HG02588 (cell line): Measurements from ENCODE around the gene DAAM2.

Experiments
- ATAC-seq: cut with Tn5 transposase; IDR thresholded peaks from one replicate; pipeline ENCODE4 v1.9.1; 2021; ENCODE audit warnings: mild to moderate bottlenecking, moderate library complexity; ENCODE audit not compliant: unreplicated experiment

DAAM2 gene

GRCh38 chr6:39843305-39844020, 51.3 kb downstream of the DAAM2 start:
- ATAC-seq = no peak

- no peak for ATAC-seq
Measured at GRCh38 chr6:39844866-39845265, 52.7 kb downstream of the DAAM2 start.

- no peak for ATAC-seq
Measured at GRCh38 chr6:39847221-39847620, 55.0 kb downstream of the DAAM2 start.

GRCh38 chr6:39848171-39848570, 56.0 kb downstream of the DAAM2 start:
- no peak for ATAC-seq

GRCh38 chr6:39849228-39849627, 57.1 kb downstream of the DAAM2 start:
- ATAC-seq = no peak

GRCh38 chr6:39849764-39850163, 57.6 kb downstream of the DAAM2 start:
- no peak for ATAC-seq

- ATAC-seq = no peak
Measured at GRCh38 chr6:39850736-39851297, 58.6 kb downstream of the DAAM2 start.

- ATAC-seq = no peak
Measured at GRCh38 chr6:39851331-39851730, 59.2 kb downstream of the DAAM2 start.

- ATAC-seq = no peak
Measured at GRCh38 chr6:39852324-39852723, 60.1 kb downstream of the DAAM2 start.

GRCh38 chr6:39853604-39854003, 61.4 kb downstream of the DAAM2 start:
- ATAC-seq = no peak

GRCh38 chr6:39855356-39855995, 63.3 kb downstream of the DAAM2 start:
- ATAC-seq = no peak

GRCh38 chr6:39859025-39859424, 66.8 kb downstream of the DAAM2 start:
- ATAC-seq = no peak

GRCh38 chr6:39861663-39862062, 69.5 kb downstream of the DAAM2 start:
- ATAC-seq = no peak

- no peak for ATAC-seq
Measured at GRCh38 chr6:39865011-39865888, 73.1 kb downstream of the DAAM2 start.

GRCh38 chr6:39867592-39867991, 75.4 kb downstream of the DAAM2 start:
- no peak for ATAC-seq

GRCh38 chr6:39870950-39871349, 78.8 kb downstream of the DAAM2 start:
- ATAC-seq = no peak

- ATAC-seq = no peak
Measured at GRCh38 chr6:39873439-39873838, 81.3 kb downstream of the DAAM2 start.

- ATAC-seq = no peak
Measured at GRCh38 chr6:39876111-39876510, 83.9 kb downstream of the DAAM2 start.

- ATAC-seq = no peak
Measured at GRCh38 chr6:39876826-39877225, 84.7 kb downstream of the DAAM2 start.

GRCh38 chr6:39879535-39879934, 87.4 kb downstream of the DAAM2 start:
- no peak for ATAC-seq

GRCh38 chr6:39880594-39880993, 88.4 kb downstream of the DAAM2 start:
- ATAC-seq = no peak
